OCI-LY1 (cell line): ENCODE measurements around the gene GPR17.
A peak's percentile ranks its signal among the peaks of the same experiment; 100 is the strongest.

ENCODE experiments used
- H2AFZ ChIP-seq: fragments of 200-600 bp; sonication (generic), shearing (Covaris generic); 2 replicates; pipeline ENCODE4 v1.6.0; 2014; ENCODE audit warnings: antibody characterized with exemption, mild to moderate bottlenecking, low read length
- H3F3A ChIP-seq: fragments of 200-600 bp; sonication (generic), shearing (Covaris generic); 2 replicates; pipeline ENCODE4 v1.6.0; 2014; ENCODE audit warnings: mild to moderate bottlenecking, antibody characterized with exemption, low read length, moderate library complexity; ENCODE audit not compliant: insufficient read depth
- H3K27ac ChIP-seq: fragments of 200-600 bp; sonication (generic); 2 replicates; pipeline ENCODE4 v1.5.1; 2014; ENCODE audit warnings: low read length, mixed run types, mild to moderate bottlenecking, low read depth; ENCODE audit not compliant: poor library complexity, severe bottlenecking
- H3K27me3 ChIP-seq: fragments of 200-600 bp; sonication (generic); 2 replicates; pipeline ENCODE4 v1.6.0; 2014; ENCODE audit warnings: antibody characterized with exemption, mild to moderate bottlenecking, low read length, moderate library complexity; ENCODE audit not compliant: insufficient read depth
- H3K36me3 ChIP-seq: fragments of 200-600 bp; sonication (generic); 2 replicates; pipeline ENCODE4 v1.6.1; 2014; ENCODE audit warnings: mild to moderate bottlenecking, antibody characterized with exemption, low read length, moderate library complexity, mixed read lengths; ENCODE audit not compliant: insufficient read depth
- H3K4me1 ChIP-seq: fragments of 200-600 bp; sonication (generic); 2 replicates; pipeline ENCODE4 v1.5.1; 2014; ENCODE audit warnings: mild to moderate bottlenecking, low read length, moderate library complexity; ENCODE audit not compliant: insufficient read depth, severe bottlenecking
- H3K4me2 ChIP-seq: fragments of 200-600 bp; sonication (generic), shearing (Covaris generic); 2 replicates; pipeline ENCODE4 v1.6.1; 2014; ENCODE audit warnings: low read length
- H3K4me3 ChIP-seq: fragments of 200-600 bp; sonication (generic); 2 replicates; pipeline ENCODE4 v1.5.1; 2014; ENCODE audit warnings: low read length, low read depth, mild to moderate bottlenecking, mixed read lengths; ENCODE audit not compliant: poor library complexity, severe bottlenecking
- H3K79me2 ChIP-seq: fragments of 200-600 bp; shearing (Covaris generic); 2 replicates; pipeline ENCODE4 v1.6.1; 2016; ENCODE audit warnings: mixed run types, low read length, mixed read lengths; ENCODE audit not compliant: insufficient read depth
- H3K9ac ChIP-seq: fragments of 200-600 bp; sonication (generic), shearing (Covaris generic); 2 replicates; pipeline ENCODE4 v1.6.1; 2014; ENCODE audit warnings: mild to moderate bottlenecking, low read length, mixed read lengths
- H3K9me2 ChIP-seq: fragments of 200-600 bp; sonication (generic), shearing (Covaris generic); 2 replicates; pipeline ENCODE4 v1.6.1; 2014; ENCODE audit warnings: low read depth, mild to moderate bottlenecking, low read length, mixed read lengths
- H3K9me3 ChIP-seq: fragments of 200-600 bp; shearing (Covaris generic); 2 replicates; pipeline ENCODE4 v1.6.1; 2014; ENCODE audit warnings: low read length, mixed read lengths
- H4K20me1 ChIP-seq: fragments of 200-600 bp; sonication (generic), shearing (Covaris generic); 2 replicates; pipeline ENCODE4 v1.6.0; 2016; ENCODE audit warnings: mild to moderate bottlenecking, low read length; ENCODE audit not compliant: insufficient read depth
- EZH2 ChIP-seq: fragments of 200-600 bp; sonication (generic), shearing (Covaris generic); IDR thresholded peaks from 2 replicates; pipeline ENCODE4 v1.8.0; 2017; ENCODE audit warnings: borderline replicate concordance, mixed run types, mild to moderate bottlenecking, antibody characterized with exemption, low read length, moderate library complexity, mixed read lengths
- TF ChIP-seq, protein P1 (sequence below): fragments of 200-600 bp; sonication (generic), shearing (Covaris generic); IDR thresholded peaks from 2 replicates; pipeline ENCODE4 v1.5.1; 2017; ENCODE audit warnings: mild to moderate bottlenecking, antibody characterized with exemption, low read length, moderate library complexity, mixed read lengths

Gene GPR17

DNA sequence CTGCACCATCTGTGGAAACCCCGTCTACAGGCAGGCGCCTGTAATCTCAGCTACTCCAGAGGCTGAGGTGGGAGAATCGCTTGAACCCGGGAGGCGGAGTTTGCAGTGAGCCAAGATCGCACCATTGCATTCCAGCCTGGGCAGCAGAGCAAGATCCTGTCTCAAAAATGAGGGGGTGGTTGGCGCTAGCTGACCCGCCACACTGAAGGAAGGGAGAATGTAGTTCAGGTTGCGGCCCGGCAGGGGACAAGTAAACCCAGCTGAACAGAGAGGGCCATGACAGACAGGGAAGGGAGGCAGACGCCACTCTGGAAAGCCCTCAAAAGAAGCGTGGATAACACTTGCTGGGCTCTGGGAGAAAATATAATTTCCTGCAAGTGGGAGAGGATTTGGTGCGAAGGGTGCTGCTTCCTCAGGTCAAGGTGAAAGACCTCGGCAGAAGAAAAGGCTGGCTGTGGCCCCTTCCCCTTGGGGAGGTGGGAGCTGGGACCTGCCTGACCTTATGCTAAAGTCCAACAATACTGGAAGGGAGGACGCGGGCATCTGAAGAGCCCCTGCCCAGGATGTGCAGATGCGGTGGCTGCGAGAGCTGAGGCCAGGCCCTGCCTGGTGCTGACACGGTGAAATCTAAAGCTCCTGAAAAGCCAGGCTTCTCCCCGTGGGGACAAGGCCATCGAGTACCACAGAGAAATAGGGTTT, 51.7 kb downstream of the GPR17 start:
- no peak overlapping the region for H3K4me2 ChIP-seq
- H3K9me2 ChIP-seq, result no peaks in the 10 kb centered on the region
- H3K9me3 ChIP-seq, result no peaks in the 10 kb centered on the region

DNA sequence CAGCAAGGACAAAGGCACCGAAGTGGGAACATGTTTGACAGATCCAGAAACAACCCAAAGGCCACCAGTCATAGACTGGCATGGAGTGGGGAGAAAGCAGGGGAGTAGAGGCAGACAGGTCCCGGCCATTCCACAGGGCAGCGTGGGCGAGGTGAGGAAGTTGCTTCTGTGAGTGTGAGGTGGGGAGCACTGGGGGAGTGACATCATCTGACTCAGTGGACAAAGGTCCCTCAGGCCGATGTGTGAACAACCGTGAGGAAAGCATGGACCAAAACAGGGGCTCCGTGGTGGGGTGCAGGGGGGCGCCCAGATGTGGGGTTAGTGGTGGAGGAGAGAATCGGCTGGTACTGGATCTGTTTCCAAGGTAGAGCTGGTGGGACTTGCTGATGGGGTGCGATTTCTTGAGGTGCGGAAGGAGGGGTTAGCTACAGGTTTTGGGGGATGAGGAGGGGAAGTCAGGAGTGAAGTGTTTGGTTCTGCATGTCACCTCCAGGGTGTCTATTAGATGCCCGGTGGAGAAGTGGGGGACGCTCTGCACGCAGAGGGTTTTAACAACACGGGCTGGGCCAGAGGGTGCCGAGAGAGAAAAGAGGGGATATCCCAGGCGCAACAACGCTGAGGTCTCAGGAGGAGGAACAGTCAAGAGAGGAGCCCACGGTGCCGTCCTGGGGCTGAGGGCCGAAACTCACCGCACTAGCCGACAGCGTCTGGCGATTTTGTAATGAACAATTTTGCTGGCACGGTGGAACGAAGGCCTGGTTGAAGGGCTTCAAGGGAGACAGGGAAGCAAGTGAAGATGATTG, 52.8 kb downstream of the GPR17 start:
- H3K27me3 ChIP-seq, result no peaks in the 10 kb centered on the region
- no peaks in the 10 kb centered on the region for H4K20me1 ChIP-seq
- no peak overlapping the region for H3K9ac ChIP-seq
- H2AFZ ChIP-seq, result no peak overlapping the region
- H3K4me1 ChIP-seq, result peaks cover 27% of the 10 kb centered on the region
- no peak overlapping the region for H3K27ac ChIP-seq
- no peak for TF ChIP-seq EZH2
- TF ChIP-seq, protein P1, sequence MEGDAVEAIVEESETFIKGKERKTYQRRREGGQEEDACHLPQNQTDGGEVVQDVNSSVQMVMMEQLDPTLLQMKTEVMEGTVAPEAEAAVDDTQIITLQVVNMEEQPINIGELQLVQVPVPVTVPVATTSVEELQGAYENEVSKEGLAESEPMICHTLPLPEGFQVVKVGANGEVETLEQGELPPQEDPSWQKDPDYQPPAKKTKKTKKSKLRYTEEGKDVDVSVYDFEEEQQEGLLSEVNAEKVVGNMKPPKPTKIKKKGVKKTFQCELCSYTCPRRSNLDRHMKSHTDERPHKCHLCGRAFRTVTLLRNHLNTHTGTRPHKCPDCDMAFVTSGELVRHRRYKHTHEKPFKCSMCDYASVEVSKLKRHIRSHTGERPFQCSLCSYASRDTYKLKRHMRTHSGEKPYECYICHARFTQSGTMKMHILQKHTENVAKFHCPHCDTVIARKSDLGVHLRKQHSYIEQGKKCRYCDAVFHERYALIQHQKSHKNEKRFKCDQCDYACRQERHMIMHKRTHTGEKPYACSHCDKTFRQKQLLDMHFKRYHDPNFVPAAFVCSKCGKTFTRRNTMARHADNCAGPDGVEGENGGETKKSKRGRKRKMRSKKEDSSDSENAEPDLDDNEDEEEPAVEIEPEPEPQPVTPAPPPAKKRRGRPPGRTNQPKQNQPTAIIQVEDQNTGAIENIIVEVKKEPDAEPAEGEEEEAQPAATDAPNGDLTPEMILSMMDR, result no peak
- no peaks in the 10 kb centered on the region for H3F3A ChIP-seq
- H3K36me3 ChIP-seq, result peaks cover 11% of the 10 kb centered on the region
- H3K9me2 ChIP-seq, result no peaks in the 10 kb centered on the region
- no peaks in the 10 kb centered on the region for H3K79me2 ChIP-seq
- no peaks in the 10 kb centered on the region for H3K9me3 ChIP-seq
- H3K4me3 ChIP-seq, result no peak overlapping the region
- H3K4me2 ChIP-seq, result no peak overlapping the region

More for the DNA sequence above, 51.7 kb downstream of the GPR17 start:
- Histone ChIP-seq H3K4me3 (no peak overlapping the region), H3F3A (no peaks in the 10 kb centered on the region), H3K9ac (no peak overlapping the region), H3K79me2 (no peaks in the 10 kb centered on the region), H2AFZ (no peak overlapping the region), H4K20me1 (no peaks in the 10 kb centered on the region), H3K27me3 (no peaks in the 10 kb centered on the region), H3K27ac (no peak overlapping the region), H3K4me1 (peaks cover 15% of the 10 kb centered on the region), H3K36me3 (no peaks in the 10 kb centered on the region; the same call in 1 of the 2 replicates)
- TF ChIP-seq EZH2, result no peak
- TF ChIP-seq, protein P1, result no peak

DNA sequence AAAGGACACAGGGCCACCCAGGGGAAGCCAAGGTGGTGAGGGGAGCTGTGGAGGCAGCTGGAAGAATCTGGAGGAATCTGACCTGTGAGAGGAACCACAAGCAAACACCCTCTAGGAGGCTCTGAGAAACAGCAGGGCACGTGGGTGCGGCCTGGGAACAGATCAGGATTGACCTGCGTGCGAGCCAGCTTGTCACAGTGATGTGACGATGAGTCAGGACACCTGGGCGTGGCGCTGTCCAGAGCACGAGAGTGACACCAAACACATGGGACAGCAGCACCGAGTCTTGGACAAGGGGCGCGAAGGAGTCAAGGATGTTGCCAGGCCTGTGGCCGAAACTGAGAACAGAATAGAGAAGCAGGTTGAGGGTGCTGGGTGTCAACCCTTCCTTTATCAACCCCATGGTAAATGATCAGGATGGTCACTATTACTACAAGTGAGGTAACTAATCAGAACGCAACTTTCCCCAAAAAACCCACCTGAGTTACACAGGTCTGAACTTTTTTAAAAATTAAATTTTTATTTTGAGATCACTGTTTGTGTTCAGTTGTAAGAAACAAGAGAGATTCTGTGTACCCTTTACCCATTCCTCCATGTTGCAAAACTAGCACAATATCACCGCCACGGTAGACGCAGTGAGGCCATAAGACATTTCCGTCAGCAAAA, 54.7 kb downstream of the GPR17 start:
- no peaks in the 10 kb centered on the region for H3K27me3 ChIP-seq
- no peaks in the 10 kb centered on the region for H3K9me3 ChIP-seq
- no peaks in the 10 kb centered on the region for H3K9me2 ChIP-seq
- H3K9ac ChIP-seq, result peak overlapping the region; percentile 83
- peak overlapping the region; percentile 80 for H3K4me3 ChIP-seq
- H3F3A ChIP-seq, result no peaks in the 10 kb centered on the region
- TF ChIP-seq, protein P1, result no peak
- no peak for TF ChIP-seq EZH2
- H3K79me2 ChIP-seq, result no peaks in the 10 kb centered on the region
- no peaks in the 10 kb centered on the region for H4K20me1 ChIP-seq
- H3K27ac ChIP-seq, result peak overlapping the region; percentile 57
- H3K36me3 ChIP-seq, result peaks cover 30% of the 10 kb centered on the region
- peak overlapping the region; percentile 98 for H3K4me2 ChIP-seq
- H3K4me1 ChIP-seq, result peaks cover 27% of the 10 kb centered on the region
- H2AFZ ChIP-seq, result no peak overlapping the region
